KMS-11 (cell line): ENCODE results near the gene HLA-DOB.

Source experiments
- H2AFZ ChIP-seq: fragments of 200-600 bp; sonication (generic); 2 replicates; pipeline ENCODE4 v1.6.1; 2016; ENCODE audit warnings: antibody characterized with exemption, mixed run types, low read depth
- H3K27ac ChIP-seq: fragments of 200-600 bp; sonication (generic); 2 replicates; pipeline ENCODE4 v1.6.1; 2016; ENCODE audit warnings: mild to moderate bottlenecking, mixed run types
- H3K27me3 ChIP-seq: fragments of 200-600 bp; sonication (generic); 2 replicates; pipeline ENCODE4 v1.6.1; 2017; ENCODE audit warnings: mild to moderate bottlenecking, low read depth, mixed run types, moderate library complexity; ENCODE audit not compliant: insufficient read depth
- H3K36me3 ChIP-seq: fragments of 200-600 bp; sonication (generic); 2 replicates; pipeline ENCODE4 v1.6.1; 2017; ENCODE audit warnings: mild to moderate bottlenecking, mixed run types; ENCODE audit not compliant: insufficient read depth
- H3K4me1 ChIP-seq: fragments of 200-600 bp; sonication (generic); 2 replicates; pipeline ENCODE4 v1.6.1; 2016; ENCODE audit warnings: mild to moderate bottlenecking, low read depth, mixed run types; ENCODE audit not compliant: poor library complexity, severe bottlenecking
- H3K4me2 ChIP-seq: fragments of 200-600 bp; sonication (generic); 2 replicates; pipeline ENCODE4 v1.7.0; 2016; ENCODE audit warnings: mild to moderate bottlenecking, mixed run types
- H3K4me3 ChIP-seq: fragments of 200-600 bp; sonication (generic); IDR thresholded peaks from 2 replicates; pipeline ENCODE4 v1.6.1; 2017; ENCODE audit warnings: low read depth, low read length, mixed read lengths; ENCODE audit not compliant: insufficient read depth
- H3K79me2 ChIP-seq: fragments of 200-600 bp; sonication (generic); 2 replicates; pipeline ENCODE4 v1.6.1; 2016; ENCODE audit warnings: low read depth, mixed run types; ENCODE audit not compliant: insufficient read depth
- H3K9ac ChIP-seq: fragments of 200-600 bp; sonication (generic); 2 replicates; pipeline ENCODE4 v1.6.1; 2016; ENCODE audit warnings: mild to moderate bottlenecking, mixed run types
- H4K20me1 ChIP-seq: fragments of 200-600 bp; sonication (generic); 2 replicates; pipeline ENCODE4 v1.6.1; 2016; ENCODE audit warnings: mild to moderate bottlenecking, mixed run types; ENCODE audit not compliant: insufficient read depth
- TF ChIP-seq, protein P1 (sequence below): fragments of 200-600 bp; sonication (generic); conservative IDR thresholded peaks from 2 replicates; pipeline ENCODE4 v1.6.1; 2017; ENCODE audit warnings: low read depth, mild to moderate bottlenecking, antibody characterized with exemption, low read length, moderate library complexity, mixed read lengths

HLA-DOB gene

GRCh38 chr6:32832535-32832934 is 15.7 kb upstream of the HLA-DOB start:
- TF ChIP-seq, protein P1, sequence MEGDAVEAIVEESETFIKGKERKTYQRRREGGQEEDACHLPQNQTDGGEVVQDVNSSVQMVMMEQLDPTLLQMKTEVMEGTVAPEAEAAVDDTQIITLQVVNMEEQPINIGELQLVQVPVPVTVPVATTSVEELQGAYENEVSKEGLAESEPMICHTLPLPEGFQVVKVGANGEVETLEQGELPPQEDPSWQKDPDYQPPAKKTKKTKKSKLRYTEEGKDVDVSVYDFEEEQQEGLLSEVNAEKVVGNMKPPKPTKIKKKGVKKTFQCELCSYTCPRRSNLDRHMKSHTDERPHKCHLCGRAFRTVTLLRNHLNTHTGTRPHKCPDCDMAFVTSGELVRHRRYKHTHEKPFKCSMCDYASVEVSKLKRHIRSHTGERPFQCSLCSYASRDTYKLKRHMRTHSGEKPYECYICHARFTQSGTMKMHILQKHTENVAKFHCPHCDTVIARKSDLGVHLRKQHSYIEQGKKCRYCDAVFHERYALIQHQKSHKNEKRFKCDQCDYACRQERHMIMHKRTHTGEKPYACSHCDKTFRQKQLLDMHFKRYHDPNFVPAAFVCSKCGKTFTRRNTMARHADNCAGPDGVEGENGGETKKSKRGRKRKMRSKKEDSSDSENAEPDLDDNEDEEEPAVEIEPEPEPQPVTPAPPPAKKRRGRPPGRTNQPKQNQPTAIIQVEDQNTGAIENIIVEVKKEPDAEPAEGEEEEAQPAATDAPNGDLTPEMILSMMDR: no peak
- Histone ChIP-seq H3K4me1 (peaks cover 15% of the 10 kb centered on the region), H2AFZ (no peak overlapping the region), H3K4me3 (no peak overlapping the region), H3K27ac (no peak overlapping the region), H3K36me3 (no peaks in the 10 kb centered on the region), H3K79me2 (peaks cover 15% of the 10 kb centered on the region; the same call in 1 of the 2 replicates), H3K9ac (no peak overlapping the region), H3K4me2 (no peak overlapping the region), H3K27me3 (no peaks in the 10 kb centered on the region), H4K20me1 (no peaks in the 10 kb centered on the region)

DNA sequence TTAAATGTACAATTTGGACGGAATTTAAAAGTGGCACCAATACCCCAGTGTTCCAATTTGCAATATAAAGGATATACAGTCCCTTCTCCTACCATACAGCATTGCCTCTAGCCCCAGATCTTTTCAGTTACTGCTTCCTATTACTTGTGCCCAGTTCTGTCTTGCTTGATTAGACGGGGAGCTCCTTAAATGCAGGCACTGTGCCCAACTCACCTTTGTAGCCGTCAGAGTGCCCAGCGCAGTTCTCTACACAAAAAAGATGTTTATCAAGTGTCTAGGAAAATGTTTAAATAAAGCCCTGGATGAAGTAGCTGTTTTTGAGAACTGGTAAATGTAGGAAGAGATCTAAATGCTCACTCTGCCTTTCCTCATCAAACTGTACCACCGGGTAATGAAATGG is 14.1 kb upstream of the HLA-DOB start:
- Histone ChIP-seq H2AFZ (no peak overlapping the region), H3K36me3 (no peaks in the 10 kb centered on the region)
- TF ChIP-seq, protein P1: no peak

GRCh38 chr6:32830017-32830416 is 13.2 kb upstream of the HLA-DOB start:
- H3K27me3 ChIP-seq: no peaks in the 10 kb centered on the region
- no peak overlapping the region for H3K4me2 ChIP-seq
- no peaks in the 10 kb centered on the region for H4K20me1 ChIP-seq
- H3K27ac ChIP-seq: no peak overlapping the region
- H2AFZ ChIP-seq: no peak overlapping the region
- TF ChIP-seq, protein P1: no peak
- no peak overlapping the region for H3K4me3 ChIP-seq
- no peaks in the 10 kb centered on the region for H3K79me2 ChIP-seq
- H3K4me1 ChIP-seq: no peaks in the 10 kb centered on the region
- H3K9ac ChIP-seq: no peak overlapping the region
- no peaks in the 10 kb centered on the region for H3K36me3 ChIP-seq

More for the DNA sequence above, 14.1 kb upstream of the HLA-DOB start:
- no peaks in the 10 kb centered on the region for H4K20me1 ChIP-seq
- H3K79me2 ChIP-seq: no peaks in the 10 kb centered on the region
- no peak overlapping the region for H3K9ac ChIP-seq
- H3K4me2 ChIP-seq: no peak overlapping the region
- no peaks in the 10 kb centered on the region for H3K27me3 ChIP-seq
- H3K4me1 ChIP-seq: peaks cover under 1% of the 10 kb centered on the region
- H3K27ac ChIP-seq: no peak overlapping the region
- H3K4me3 ChIP-seq: no peak overlapping the region

DNA sequence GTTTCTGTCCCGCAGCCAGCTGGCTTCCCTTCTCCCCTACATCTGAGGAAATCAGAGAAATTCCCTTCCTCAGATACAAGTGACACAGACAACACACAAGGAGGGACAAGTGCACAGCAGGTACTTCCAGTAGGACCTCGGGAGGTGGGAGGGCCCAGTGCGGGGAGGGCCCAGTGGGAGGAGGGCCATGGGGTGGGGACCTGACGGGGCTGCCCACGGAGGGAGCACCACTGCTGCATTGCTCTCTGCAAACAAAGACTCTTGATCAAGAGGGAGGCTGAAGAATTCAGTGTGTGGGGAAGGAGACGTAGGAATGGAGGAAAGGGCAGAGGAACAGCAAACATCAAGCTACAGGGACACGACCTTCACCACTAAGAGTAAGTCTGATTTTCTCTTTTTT is 12.7 kb upstream of the HLA-DOB start:
- Histone ChIP-seq H3K9ac (no peak overlapping the region), H3K4me3 (no peak overlapping the region), H3K36me3 (no peaks in the 10 kb centered on the region), H2AFZ (no peak overlapping the region), H3K4me2 (no peak overlapping the region), H3K27ac (no peak overlapping the region), H3K79me2 (no peaks in the 10 kb centered on the region), H4K20me1 (no peaks in the 10 kb centered on the region), H3K4me1 (no peaks in the 10 kb centered on the region), H3K27me3 (no peaks in the 10 kb centered on the region)
- TF ChIP-seq, protein P1: no peak
